NCI-H2029 (cell line): ENCODE data around the gene DUOXA1.
"Not testable (repeated sequence)": the region's sequence is repeated elsewhere in the genome, so short reads cannot be mapped to it uniquely, and the experiment has no call there.

ENCODE experiments used
- DNase-seq: peaks from one replicate; lab custom pipeline; 2025; lab: John Stamatoyannopoulos, UW

Gene DUOXA1

DNA sequence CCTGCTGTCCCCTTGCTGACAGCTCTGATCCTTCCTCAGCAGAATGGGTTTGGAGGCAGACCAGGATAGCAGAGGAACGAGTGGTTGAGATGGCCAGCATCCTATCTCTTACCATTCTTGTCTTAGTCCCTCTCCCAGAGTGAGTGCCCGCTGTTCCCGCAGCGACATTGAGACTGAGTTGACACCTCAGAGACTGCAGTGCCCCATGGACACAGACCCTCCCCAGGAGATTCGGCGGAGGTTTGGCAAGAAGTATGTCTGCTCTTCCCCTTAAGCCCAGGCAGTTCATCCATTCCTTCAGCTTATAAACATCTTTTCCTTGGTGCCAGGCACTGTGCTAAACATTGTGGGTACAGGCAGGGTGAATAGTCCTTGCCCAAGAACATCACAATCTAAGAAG is 21.3 kb upstream of the DUOXA1 start:
- DNase-seq, result no peak

DNA sequence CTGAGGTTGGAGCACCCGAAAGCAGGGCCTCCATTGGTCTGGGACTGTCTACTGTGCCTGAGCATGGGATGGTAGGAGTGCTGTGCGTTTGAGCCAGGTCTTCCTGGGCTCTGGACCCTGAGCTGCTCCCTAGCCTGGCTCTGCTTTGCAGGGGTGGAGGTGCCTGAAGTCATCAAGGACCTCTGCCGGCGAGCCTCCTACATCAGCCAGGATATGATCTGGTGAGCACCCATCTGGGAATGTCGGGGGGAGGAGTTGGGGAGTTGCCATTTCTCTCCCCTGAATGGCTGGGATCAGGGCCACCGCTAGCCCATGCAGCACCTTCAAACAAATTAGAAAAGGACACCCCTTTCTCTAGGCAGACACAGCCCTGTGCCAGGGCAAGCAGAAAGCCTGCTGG is 20.8 kb upstream of the DUOXA1 start:
- DNase-seq, result no peak

DNA sequence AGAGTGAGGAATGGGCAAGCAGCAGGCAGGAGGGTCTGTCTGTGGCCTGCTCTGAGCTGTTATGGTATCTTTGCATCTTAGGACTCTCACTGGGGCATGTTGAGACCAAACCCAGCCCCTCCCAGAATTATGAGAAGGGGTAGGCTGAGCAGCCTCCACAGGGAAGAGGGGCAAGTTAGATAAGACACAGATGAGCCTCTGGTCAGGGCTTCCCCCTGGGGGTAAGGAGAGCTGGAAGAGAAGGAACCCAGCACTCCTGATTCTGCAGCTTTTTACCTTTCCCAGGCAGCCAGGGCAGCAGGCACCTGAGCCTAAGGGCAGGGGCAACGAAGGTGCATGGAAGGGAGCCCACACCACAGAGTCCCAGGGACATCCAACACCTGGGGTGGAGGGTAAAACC is 19.4 kb upstream of the DUOXA1 start:
- no peak for DNase-seq

DNA sequence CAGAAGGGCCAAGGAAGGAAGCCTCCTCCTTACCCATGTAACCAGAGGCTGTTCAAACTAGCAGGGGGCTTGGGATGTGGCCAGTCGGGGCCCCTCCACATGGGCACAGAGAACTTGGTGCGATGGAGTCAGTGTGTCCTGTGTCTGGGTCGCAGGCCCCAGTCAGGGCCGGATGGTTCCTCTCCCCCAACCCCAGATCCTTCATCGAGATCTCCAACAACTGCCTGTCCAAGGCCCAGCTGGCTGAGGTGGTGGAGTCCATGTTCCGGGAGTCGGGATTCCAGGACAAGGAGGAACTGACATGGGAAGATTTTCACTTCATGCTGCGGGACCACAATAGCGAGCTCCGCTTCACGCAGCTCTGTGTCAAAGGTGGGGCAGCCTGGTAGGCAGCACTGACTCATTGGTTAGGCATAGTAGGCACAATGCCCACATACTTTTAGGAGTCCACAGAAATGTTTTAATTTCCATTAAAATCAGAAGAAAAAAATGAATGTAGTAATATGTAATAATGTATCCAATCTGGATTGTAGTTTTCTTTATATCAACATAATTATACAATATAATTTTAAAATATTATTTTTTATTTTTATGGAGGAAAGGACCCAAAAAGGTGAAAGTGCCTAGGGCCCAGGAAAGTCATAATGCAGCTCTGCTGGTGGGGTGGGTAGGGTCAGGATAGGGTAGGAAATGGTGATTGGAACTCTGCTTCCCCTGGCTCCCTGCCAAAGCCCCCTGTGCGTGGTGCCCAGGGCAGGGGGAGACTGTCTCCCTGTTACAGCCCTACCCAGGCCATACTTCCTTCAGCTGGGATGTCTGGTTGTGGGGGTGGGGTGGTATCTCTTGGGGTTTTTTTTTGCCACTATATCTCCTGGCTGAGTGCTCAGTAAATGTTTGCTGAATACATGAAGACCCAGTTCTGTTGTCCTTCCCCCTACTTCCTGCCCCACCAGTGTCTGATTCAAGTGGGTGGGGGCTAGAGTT is 18.7 kb upstream of the DUOXA1 start:
- no peak for DNase-seq

DNA sequence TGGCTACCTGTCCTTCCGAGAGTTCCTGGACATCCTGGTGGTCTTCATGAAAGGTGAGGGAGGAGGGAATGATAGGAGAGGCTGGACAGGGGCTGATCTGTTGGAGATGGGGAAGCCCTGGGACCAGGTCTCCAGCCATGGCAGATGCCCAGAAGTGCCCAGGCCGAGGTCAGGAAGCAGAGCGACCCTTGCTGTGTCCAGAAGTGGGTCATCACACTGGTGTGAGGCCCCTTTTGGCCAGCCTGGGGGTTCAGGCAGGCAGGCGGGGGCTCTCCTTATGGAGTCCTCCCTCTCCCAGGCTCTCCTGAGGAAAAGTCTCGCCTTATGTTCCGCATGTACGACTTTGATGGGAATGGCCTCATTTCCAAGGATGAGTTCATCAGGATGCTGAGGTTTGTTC is 17.9 kb upstream of the DUOXA1 start:
- DNase-seq, result no peak

DNA sequence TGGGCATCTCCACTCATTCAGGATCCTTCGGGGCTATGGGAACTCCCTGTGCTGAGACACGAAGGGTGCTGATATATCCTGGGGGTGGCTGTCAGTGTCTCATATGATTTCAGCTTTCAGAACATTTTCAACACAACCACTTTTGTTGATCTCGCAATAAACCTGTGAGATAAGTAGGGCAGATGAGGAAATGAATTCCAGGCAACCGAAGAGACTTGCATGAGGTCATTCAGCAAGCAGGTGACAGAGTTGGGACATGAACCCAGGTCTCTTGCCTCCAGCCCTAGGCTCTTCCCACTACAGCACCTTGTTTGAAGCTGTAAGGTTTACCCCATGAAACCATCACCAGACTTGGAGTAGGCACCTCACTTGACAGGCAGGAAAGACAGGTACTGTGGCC is 16.7 kb upstream of the DUOXA1 start:
- DNase-seq, result no peak

DNA sequence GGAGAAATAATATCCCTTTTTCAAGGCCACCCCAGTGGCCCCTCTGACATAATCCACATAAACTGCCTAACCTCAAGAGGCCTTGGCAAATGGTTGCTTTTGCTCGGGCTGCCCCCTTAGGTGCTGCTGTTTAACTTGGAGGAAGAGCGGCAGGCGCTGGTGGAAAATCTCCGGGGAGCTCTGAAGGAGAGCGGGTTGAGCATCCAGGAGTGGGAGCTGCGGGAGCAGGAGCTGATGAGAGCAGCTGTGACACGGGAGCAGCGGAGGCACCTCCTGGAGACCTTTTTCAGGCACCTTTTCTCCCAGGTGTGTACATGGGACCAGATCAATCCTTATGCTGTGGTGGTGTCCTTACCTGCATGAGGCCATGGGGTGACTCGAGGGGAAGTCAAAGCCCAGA is 15.1 kb upstream of the DUOXA1 start:
- DNase-seq, result no peak

DNA sequence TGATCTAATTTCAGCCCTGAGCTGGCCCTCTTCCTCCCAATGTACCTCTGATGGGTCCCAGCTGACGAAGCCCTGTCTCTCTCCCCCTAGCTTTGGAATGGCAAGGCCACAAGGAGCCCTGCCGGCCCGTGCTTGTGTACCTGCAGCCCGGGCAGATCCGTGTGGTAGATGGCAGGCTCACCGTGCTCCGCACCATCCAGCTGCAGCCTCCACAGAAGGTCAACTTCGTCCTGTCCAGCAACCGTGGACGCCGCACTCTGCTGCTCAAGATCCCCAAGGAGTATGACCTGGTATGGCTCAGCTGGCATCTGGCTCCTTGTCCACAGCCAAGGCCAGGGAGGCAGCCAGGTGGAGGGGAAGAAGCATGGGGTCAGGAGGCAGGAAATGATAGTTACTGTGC is 14.3 kb upstream of the DUOXA1 start:
- DNase-seq, result no peak

DNA sequence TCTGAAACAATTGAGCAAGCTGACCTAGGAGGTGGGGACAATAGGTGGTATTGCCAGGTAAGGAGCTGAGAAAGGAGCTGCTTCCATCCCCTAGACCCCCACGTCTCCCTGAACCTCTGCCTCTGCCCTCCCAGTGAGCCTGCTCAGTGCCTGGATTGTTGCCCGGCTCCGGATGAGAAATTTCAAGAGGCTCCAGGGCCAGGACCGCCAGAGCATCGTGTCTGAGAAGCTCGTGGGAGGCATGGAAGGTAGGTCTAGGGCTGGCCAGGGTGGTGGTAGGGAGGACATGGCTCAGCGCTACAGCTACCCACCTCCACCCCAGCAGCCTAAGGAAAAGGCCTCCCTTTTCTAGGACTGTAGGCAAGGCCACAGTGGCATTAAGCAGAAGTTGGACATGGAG is 13.4 kb upstream of the DUOXA1 start:
- no peak for DNase-seq

DNA sequence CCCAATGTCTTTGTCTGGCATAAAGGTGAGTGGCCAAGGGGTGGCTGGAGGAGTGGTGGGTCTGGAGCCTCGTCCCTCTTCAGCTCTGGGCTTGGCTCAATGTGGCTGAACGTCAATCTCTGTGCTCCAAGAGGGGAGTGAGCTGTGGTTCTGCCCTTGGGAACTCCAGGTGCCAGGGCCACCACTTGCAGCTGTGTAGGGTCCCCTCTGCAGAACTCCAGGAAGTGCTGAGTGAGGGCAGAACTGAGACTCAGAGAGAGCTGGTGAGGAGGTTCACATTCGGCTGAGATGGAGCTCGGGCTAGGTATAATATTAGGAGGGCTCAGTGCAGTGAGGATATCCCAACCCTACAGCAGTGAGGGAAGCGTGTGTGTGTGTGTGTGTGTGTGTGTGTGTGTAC is 11.7 kb upstream of the DUOXA1 start:
- no peak for DNase-seq

DNA sequence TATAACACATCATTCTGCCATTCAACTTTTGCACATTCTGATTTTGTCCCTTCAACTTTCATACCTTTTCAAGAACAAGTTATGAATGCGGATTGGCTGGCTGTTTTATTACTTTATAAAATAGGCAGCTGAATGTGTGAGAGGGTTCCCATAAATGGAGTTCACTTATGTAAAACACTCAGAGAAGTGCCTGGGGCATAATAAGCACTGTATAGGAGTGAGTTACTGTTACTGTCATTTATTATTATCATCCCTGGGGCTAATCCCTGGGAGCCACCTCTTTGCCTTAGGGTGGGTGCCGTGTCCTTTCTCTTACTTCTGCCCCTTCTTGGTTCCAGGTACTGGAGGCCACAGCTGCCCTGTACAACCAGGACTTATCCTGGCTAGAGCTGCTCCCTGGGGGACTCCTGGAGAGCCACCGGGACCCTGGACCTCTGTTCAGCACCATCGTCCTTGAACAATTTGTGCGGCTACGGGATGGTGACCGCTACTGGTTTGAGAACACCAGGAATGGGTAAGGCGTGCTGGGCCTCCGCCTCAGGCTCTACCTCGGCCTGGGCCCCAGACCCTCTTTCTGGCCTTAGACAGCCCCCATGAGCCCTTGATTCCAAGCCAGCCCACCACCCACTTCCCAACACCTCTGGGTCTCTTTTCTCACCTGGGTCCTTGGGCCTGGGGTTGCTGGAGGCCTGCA is 11.0 kb upstream of the DUOXA1 start:
- no peak for DNase-seq

DNA sequence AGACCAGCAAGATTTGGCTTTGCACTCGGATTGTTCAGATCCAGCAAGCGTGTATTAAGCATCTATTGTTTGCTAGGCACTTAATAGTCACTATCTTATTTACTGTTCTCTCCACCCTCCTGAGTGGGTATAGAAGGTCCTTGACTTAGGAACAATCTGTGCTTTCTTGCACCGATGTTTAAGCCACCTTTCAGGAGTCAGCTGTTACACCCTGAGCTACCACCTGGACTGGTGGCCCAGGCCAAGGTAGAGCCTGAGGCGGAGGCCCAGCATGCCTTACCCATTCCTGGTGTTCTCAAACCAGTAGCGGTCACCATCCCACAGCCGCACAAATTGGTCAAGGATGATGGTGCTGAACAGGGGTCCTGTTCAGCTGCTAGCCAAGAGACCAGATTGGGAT is 10.1 kb upstream of the DUOXA1 start:
- no peak for DNase-seq

DNA sequence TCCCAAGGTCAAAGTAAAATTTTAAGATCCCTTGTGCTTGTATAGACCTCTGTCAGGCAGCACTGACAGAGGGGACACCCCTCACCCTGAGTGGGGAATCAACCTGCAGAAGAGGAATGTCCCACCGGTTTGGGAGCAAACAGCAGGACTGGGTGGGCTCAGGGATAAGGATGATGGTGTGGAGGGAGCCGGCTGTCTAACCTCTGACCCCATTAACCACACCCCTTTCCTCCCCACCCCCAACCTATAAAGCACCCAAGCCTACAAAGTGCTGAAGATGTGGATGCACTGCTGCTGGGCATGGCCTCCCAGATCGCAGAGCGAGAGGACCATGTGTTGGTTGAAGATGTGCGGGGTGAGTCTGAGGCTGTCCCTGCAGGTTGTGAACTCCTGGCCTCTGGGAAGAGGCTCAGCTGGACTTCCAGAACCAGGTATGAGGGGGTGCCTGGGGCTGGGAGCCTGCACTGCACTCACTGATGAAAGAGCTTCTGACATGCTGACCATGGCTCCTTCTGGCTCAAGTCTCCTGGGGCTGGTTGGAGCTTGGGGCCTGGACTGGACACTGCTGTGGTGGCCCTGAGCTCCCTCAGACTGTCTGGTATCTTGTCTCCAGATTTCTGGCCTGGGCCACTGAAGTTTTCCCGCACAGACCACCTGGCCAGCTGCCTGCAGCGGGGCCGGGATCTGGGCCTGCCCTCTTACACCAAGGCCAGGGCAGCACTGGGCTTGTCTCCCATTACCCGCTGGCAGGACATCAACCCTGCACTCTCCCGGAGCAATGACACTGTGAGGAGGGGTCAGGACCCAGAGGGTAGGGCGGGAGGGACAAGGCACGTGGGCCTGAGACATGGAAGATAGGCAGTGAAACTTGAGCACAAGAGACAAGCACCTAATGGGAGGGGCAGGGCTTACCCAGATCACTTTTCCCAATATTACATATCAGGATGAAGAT is 9.4 kb upstream of the DUOXA1 start:
- DNase-seq, result no peak

DNA sequence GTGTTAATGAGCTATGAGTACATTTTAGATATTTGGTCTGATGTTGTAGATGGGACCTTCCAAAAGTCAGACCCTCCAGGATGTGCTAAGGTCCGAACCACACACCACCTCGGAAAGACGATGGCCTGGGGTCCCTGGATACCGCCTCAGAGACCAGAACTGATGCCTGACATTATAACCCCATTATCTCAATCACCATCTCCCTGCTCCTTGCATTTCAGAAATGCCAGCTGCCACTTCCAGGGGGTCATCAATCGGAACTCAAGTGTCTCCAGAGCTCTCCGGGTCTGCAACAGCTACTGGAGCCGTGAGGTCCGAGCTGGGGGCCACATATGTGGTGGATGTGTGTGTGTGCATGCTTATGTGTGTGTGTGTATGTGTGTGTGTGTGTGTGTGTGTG is 8.0 kb upstream of the DUOXA1 start:
- no peak for DNase-seq

DNA sequence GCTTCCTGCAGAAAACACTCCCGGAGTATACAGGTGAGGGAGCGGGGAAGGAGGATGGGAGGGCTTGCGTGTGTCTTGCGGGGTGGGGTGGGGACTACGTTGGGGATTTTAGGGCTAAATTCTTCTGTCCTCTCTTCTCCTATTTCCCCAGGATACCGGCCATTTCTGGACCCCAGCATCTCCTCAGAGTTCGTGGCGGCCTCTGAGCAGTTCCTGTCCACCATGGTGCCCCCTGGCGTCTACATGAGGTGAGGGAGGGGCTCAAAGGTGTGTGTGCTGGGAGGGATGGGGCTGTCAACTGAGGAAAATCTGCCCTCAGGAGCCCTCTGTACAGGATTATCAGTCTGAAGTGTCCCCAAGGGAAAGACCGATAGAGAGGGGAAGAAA is 6.7 kb upstream of the DUOXA1 start:
- no peak for DNase-seq

DNA sequence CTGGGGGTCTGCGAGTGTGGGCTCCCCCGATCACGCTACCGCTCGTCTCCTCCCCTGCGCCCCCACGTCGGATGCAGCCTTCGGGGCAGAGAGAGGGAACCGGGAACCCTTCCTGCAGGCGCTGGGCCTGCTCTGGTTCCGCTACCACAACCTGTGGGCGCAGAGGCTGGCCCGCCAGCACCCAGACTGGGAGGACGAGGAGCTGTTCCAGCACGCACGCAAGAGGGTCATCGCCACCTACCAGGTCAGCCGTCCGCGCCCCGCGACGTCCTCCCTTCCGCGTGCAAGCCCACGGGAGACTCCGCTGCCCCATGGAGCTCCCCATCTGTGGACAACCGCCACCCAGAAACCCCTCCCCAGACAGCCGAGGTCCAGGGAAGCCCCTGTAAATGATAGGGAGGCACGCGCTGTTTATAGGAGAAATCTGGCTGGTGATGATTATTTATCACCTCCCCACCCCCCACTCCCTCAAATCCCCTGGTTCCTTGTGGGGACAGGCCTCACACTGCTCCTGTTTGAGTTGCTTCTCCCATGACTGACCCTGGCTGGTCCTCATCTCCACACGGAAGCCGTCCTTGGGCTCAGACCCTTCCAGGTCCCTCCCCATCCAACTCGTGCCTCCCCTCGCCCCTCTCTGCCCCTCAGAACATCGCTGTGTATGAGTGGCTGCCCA is 6.2 kb upstream of the DUOXA1 start:
- DNase-seq, result not testable (repeated sequence)

DNA sequence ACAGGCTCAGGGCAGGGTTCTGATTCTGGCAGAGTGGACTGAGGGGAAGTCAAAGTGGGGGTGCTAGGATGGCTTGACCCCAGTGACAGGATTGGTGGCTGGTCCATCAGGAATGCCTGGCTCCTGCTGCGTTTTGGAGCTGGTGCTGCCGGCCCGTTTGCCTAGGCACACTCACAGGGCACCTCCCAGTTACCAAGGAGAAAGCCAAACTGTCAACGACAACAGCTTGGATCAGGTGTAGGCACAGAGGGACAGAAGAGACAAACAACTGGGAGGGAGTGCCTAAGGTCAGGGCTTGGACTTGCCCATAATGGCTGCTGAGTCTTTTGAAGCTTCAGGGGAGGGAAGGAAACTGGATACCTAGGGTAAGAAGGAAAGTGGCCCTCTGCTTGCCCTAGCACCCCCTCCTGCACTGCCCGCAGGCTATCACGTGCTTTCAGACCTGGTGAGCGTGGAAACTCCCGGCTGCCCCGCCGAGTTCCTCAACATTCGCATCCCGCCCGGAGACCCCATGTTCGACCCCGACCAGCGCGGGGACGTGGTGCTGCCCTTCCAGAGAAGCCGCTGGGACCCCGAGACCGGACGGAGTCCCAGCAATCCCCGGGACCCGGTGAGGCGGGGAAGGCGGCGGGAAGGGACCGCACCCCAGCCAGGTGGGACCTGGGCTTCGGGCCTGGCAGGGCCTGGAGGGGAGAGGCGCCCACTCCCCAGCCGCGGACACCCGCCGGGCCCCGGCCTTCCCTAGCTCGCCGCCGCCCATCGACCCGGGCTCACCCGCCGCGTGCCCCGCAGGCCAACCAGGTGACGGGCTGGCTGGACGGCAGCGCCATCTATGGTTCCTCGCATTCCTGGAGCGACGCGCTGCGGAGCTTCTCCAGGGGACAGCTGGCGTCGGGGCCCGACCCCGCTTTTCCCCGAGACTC is 5.3 kb upstream of the DUOXA1 start:
- DNase-seq, result no peak

DNA sequence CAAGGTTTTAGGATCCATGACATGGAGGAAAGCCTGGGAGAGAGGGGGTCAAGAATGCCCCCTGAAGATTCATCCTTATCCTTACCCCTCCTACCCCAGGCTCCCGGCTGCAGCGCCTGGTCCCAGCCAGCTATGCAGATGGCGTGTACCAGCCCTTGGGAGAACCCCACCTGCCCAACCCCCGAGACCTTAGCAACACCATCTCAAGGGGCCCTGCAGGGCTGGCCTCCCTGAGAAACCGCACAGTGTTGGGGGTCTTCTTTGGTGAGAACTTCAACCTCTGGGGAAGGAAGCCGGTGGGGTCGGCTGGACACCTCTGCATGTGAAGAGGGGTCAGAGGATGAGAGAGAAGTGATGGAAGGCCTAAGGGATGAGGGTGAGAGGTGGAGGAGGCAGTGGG is 4.4 kb upstream of the DUOXA1 start:
- no peak for DNase-seq

DNA sequence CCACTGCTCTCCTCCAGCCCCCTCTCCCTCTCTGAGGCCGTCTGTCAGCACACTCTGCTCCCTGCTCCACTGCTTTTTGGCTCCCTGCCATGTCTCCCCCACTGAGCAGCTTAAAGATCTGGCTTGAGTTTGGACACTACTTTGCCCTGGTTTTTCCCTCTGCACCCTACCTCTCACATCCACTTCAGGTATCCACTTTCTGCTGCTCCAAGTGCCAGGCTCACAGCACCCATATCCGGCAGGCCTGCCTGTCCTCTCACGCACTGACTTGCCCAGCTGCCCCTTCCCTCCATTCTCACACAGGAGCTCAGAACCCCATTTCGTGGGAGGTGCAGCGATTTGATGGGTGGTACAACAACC is 3.9 kb upstream of the DUOXA1 start:
- no peak for DNase-seq

DNA sequence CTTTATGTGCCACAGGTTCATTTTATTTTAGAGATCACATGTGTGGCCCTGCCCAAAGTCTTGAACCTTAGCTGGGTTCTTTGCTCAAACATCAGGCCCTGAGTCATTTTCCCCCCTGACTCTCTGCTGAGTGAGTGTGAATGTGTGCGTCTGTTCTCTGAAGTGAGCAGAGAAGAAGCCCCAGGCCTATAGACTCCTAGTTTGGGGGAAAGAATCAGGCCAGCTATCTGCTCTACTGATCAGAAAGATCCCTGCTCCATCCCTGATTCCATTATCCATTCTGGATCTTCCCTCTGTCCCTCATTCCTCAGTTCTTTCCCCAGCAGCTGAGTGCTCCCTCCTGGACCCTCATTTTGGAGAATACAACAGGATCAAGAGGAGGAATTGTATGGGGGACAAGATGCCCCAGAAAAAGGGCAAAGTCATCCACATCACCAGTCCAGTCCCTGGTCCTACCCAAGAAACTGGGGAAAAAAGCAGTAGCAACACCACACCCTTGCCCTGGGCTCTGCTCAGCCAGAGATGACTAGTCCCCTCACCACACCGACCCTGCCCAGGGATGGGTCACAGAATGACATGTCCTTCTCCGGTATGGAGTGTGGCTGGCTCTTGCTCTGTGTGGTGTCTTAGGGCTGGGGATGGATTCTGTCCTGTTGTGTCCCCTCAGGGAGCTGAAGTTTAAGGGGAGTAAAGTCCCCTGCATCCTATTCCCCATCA is 3.3 kb upstream of the DUOXA1 start:
- DNase-seq, result no peak
